Dedifferentiated amniotic fluid mesenchymal stem cell (primary cell): Measurements from ENCODE around the gene ZNF44.
A peak's percentile ranks its signal among the peaks of the same experiment; 100 is the strongest.
"Not testable (repeated sequence)": the region's sequence is repeated elsewhere in the genome, so short reads cannot be mapped to it uniquely, and the experiment has no call there.

Source experiments
- DNase-seq: peaks from one replicate; pipeline ENCODE4 v3.0.0-alpha.2; 2016; ENCODE audit errors: extremely low spot score

ZNF44 gene

DNA sequence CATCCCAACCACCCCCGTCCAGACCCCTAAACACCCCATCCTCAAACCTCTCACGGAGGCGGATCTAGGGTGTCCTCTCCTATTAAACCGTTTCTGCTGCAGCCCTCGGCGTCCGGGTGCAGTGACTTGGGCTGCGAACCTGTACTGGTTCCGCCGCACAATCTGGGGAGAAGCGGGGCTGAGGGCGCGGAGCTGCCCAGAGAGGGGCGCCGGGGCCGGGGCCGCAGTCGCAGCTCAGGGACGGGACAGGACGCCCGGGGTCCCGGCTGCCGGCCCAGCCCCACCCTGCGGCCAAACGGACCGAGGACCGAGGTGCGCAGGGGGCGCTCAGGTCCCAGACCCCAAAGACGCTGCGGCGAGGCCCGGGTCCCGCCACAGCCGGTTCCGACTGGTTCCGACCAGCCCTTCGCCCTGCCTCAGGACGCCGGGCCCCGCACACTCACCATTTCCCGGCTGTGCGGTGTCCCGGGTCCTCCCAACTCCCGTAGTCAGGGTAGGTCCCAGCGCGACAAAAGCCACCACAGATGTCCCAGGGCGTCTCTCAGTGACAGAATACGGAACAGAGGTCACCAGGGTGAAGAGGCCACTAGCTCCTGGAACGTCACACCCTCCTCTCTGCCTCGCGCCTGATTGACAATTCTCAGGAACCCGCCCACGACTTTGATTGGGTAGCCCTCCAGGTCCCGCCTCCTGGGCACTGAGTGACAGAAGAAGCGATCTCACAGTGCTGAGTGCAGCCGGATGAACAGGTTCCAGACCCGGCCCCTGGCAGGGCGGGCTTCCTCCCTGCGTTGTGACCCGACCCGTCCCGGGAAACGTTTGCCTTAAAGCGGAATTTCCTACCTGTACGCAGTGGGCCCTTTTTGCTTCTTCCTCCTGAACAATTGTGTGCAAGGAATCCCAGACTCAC is at the start of gene ZNF44:
Gene ZNF44, minus strand, starts transcription at position 635 of the 910 bp plus-strand sequence. Its CDS starts 189 bp downstream, at position 446.
- DNase-seq: peak; percentile 94

DNA sequence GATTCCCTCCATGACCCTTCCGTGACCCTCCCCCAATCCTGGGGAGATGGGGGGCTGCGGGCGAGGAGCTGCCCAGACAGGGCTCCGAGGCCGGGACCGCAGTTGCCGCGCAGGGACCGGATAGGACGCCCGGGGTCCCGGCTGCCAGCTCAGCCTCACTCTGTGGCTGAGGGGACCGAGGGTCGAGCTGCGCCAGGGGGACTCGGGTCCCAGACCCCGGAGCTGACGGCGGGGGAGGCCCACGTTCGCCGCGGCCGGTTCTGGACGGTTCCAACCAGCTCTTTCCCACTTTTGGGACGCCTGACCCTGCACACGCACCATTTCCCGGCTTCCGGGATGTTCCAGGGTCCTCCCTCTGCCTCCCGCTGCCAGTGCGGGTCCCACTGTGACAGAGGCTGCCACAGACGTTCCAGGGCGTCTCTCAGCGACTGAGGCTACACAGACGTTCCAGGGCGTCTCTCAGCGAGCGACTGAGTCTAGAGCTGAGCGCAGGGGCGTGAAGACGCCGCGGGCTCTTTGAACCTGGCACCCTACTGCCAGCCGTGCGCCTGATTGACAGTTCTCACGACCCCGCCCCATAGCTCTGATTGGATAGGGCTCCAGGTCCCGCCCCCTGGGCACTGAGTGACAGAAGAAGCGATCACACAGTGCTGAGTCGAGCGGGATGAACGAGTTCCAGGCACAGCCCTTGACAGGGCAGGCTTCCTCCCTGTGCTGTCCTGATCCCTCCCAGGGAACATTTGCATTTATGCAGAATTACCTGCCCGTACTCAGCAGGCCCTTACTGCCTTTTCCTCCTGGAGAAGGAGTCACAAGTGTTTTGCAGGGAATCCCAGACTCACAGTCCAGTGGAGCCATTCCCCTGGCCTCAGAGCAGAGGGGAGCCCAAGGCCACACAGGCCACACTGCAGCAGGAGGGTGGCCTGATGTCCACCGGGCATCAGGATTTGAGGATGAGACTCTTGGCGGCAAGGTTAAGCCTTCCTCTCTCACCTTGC is 38.8 kb upstream of the ZNF44 start, which contains the start of gene ZNF563:
Gene ZNF563, minus strand, starts transcription at position 472 of the 998 bp plus-strand sequence. Its CDS starts 151 bp downstream, at position 321.
- peak; percentile 93 for DNase-seq

DNA sequence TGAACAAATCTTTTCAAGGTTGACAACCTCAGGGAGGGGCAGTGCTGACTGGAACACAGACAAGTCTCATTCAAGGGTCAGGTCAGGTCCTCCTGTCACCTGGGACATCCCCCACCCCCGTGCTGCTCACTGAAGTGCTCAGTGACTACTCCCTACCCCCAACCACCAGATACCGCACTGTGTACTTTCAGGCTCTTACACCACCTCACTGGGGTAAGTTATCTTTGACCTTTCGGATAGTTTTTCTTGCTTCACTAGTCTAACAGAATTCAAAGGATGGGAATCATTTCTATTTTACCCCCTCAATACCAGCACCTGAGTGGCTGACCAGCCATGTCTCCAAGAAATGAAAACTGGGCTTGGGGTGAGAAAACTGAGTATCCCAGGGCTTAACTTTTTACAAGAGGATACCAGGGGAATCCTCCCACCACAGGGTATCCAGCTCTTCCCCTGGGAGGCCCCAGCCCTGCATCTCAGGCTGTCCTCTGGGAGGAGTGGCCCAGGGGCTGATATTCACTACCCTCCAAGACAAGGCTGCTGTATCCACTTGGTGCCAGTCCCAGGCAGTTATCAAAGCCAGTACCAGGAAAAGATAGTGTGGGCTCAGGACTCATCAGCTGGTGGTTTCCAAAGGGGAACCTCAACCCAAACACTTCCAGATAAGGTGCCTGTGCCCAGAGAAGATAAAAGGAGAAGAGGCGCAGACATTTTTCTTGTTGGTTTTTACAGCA is 36.7 kb upstream of the ZNF44 start:
- DNase-seq: no peak

GRCh38 chr19:12330340-12330739 is 35.7 kb upstream of the ZNF44 start:
- no peak for DNase-seq

DNA sequence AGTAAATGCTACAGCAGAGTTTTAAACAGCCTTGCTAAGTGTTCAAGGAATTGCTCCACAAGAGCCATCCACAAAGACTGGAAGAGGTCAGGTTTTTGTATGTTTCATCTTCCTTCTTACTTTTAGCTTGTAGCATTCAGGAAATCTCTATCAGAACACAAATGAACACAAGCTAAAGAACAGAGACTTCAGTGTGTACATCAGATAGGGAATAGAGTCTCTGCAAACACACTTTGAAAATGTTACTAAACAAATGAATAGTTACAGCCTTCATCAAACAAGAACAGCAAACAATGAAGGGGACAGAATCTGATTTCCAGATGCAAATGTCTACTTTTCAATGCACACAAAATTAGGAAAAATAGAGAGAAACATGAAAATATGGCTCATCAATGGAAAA is 31.0 kb upstream of the ZNF44 start:
- no peak for DNase-seq

DNA sequence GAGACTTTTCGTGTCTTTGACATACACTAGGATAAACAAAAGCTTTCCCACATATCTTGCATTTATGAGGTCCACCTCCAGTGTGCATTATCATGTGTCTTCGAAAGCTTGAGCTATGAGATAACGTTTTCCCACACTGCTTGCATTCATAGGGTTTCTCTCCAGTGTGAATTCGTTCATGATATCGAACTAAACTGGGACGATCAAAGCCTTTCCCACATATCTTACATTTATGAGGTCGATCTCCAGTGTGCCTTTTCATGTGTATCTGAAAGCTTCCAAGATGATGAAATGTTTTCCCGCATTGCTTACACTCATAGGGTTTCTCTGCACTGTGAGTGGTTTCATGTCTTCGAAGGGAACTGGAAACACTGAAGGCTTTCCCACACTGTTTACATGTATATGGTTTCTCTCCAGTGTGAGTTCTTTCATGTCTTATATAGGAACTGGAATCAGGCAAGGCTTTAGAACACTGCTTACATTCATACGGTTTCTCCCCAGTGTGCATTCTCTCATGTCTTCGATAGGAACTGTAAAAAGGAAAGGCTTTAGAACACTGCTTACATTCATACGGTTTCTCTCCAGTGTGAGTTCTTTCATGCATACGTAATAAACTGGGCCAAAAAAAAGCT is 24.2 kb upstream of the ZNF44 start:
- DNase-seq: no peak

DNA sequence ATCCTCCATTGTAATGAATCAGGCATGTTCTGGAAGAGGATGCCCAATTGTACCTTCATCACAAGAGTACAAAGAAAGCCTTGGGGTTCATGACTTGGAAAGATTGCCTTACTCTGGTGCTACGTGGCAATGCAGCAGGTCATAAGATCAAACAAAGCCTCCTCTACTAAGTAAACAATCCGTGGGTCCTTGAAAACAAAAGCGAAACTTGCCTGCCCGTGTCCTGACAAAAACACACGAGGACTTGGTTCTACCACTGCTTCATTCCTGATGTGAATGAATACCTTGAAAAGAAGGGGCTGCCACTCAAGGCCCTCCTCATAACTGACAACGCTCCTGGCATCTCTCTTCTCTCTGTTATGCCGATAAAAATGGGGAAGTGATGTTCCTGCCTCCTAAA is 19.9 kb upstream of the ZNF44 start:
- no peak for DNase-seq

DNA sequence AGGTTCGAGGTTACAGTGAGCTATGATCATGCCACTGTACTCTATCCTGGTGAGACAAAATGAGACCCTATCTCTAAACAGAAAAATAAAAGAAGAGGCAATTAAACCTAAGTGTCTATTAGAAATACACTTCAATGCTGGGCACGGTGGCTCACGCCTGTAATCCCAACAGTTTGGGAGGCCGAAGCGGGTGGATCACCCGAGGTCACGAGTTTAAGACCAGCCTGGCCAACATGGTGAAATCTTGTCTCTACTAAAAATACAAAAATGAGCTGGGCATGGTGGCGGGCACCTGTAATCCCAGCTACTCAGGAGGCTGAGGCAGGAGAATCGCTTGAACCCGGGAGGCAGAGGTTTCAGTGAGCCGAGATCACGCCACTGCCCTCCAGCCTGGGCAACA is 14.2 kb upstream of the ZNF44 start:
- DNase-seq: not testable (repeated sequence)

GRCh38 chr19:12295191-12295590 is 508 bp upstream of the ZNF44 start:
- no peak for DNase-seq

GRCh38 chr19:12293777-12294248 is 870 bp downstream of the ZNF44 start:
- DNase-seq: peak; percentile 28

GRCh38 chr19:12289790-12290065 is 5.0 kb downstream of the ZNF44 start:
- DNase-seq: no peak

DNA sequence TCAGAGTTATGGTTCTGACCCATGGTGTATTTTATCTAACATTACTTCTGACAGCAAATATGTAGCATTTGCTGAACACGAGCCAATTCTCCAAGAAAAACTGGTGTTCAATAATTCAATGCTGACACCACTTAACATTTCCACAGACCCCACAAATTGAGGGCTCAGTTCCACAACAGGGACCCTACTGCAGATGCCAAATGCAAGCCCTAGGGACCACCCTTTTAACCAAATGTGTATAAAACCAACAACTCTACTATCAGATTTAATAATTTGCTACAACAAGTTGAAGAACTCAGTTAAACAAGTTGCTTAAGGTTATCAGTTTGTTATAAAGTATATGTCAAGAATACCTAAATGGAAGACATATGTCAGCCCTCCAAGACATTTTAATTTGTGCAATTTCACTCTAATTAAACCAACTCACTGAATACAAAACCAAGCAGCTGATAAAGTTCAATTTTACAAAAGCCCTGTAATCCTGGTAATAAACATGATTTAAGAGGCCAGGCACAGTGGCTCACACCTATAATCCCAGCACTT is 6.7 kb downstream of the ZNF44 start:
- DNase-seq: no peak

- DNase-seq: no peak
These were observed 10.1 kb downstream of the ZNF44 start for GRCh38 chr19:12284631-12285030.

DNA sequence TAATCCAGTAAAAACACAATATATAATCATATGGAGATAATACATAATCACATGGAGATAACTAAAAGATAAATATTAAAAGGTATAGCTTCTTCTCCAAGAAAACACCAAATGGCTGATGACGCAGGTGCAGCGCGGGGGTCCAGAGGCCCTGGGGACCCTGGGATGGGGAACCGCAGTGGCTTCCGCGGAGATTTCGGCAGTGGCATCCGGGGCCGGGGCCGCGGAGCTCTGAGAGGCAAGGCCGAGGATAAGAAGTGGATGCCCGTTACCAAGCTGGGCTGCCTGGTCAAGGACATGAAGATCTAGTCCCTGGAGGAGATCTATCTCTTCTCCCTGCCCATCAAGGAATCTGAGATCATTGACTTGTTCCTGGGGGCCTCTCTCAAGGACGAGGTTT is 10.5 kb downstream of the ZNF44 start:
- no peak for DNase-seq

GRCh38 chr19:12278713-12279112 is 16.0 kb downstream of the ZNF44 start:
- no peak for DNase-seq

GRCh38 chr19:12272980-12273901 is 21.4 kb downstream of the ZNF44 start:
- no peak for DNase-seq

GRCh38 chr19:12272386-12272785 is 22.3 kb downstream of the ZNF44 start:
- DNase-seq: no peak

GRCh38 chr19:12270854-12271253 is 23.8 kb downstream of the ZNF44 start:
- DNase-seq: no peak

DNA sequence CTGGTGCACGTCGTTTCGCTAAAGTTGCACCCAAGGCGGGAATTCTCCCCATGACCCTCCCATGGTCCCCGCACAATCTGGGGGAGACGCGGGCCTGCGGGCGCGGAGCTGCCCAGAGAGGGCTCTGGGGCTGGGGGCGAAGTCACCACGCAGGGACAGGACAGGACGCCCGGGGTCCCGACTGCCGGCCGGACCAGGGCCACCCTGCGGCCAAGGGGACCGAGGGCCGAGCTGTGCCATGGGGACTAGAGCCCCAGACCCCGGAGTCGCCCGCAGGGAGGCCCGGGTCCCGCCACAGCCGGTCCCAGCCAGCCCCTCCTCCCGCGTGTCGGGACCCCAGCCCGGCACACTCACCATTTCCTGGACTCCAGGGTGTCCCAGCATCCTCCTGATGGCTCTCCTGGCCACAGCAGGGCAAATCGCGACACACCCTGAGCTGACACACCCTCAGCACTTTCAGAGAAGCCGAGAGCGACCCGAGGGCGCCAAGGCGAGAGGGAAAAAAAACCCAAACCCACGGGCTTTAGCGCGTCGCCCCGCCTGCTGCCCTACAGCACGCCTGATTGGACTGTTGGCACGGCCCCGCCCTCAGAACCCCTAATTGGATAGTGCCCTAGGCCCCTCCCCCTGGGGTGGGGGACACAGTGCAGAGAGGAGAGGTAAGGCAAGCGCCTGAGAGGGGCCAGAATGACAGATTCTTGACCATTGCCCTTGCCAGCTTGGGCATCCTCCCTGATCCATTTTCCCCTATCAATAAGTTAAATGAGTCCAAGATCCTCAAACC is 28.6 kb downstream of the ZNF44 start:
- no peak for DNase-seq
